Measurements from ENCODE around the gene N4BP2.
"Not testable (repeated sequence)": the region's sequence is repeated elsewhere in the genome, so short reads cannot be mapped to it uniquely, and the experiment has no call there.

DNA sequence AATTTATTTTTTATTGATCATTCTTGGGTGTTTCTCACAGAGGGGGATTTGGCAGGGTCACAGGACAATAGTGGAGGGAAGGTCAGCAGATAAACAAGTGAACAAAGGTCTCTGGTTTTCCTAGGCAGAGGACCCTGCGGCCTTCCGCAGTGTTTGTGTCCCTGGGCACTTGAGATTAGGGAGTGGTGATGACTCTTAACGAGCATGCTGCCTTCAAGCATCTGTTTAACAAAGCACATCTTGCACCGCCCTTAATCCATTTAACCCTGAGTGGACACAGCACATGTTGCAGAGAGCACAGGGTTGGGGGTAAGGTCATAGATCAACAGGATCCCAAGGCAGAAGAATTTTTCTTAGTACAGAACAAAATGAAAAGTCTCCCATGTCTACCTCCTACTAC lies 83.9 kb downstream of the N4BP2 start:
- TF ChIP-seq, protein P1, sequence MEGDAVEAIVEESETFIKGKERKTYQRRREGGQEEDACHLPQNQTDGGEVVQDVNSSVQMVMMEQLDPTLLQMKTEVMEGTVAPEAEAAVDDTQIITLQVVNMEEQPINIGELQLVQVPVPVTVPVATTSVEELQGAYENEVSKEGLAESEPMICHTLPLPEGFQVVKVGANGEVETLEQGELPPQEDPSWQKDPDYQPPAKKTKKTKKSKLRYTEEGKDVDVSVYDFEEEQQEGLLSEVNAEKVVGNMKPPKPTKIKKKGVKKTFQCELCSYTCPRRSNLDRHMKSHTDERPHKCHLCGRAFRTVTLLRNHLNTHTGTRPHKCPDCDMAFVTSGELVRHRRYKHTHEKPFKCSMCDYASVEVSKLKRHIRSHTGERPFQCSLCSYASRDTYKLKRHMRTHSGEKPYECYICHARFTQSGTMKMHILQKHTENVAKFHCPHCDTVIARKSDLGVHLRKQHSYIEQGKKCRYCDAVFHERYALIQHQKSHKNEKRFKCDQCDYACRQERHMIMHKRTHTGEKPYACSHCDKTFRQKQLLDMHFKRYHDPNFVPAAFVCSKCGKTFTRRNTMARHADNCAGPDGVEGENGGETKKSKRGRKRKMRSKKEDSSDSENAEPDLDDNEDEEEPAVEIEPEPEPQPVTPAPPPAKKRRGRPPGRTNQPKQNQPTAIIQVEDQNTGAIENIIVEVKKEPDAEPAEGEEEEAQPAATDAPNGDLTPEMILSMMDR (IDR thresholded peaks at IDR 0.05): not testable (repeated sequence)
- not testable (repeated sequence) for TF ChIP-seq POLR2A (IDR thresholded peaks at IDR 0.05; ENCODE audit: low read depth); POLR2AphosphoS5 (IDR thresholded peaks at IDR 0.05)

All from esophagus muscularis mucosa (tissue), 3 donors.